Mucosa of descending colon (tissue), 3 donors: ENCODE data around the gene EMX1. TPM values are rescaled to one million over a fixed set of nuclear protein-coding genes. Genes with fewer than 3 reads are reported as not detected.

Experiments
- ATAC-seq: fragments of 200-7000 bp; cut with Tn5 transposase; one replicate; pipeline ENCODE4 v1.9.1; 2020; ENCODE audit warnings: mild to moderate bottlenecking, moderate library complexity
- DNase-seq, 3 donors: peaks; one replicate each; pipeline ENCODE4 v3.0.0-alpha.2; 2020
- H3K36me3 ChIP-seq: fragments of 200-600 bp; one replicate; pipeline ENCODE4 v1.8.0; 2021; ENCODE audit warnings: low read depth, mild to moderate bottlenecking
- H3K4me1 ChIP-seq: fragments of 200-600 bp; one replicate; pipeline ENCODE4 v1.8.0; 2021; ENCODE audit warnings: low read depth, mild to moderate bottlenecking
- H3K4me3 ChIP-seq: fragments of 200-600 bp; one replicate; pipeline ENCODE4 v1.8.0; 2021; ENCODE audit warnings: mild to moderate bottlenecking
- H3K9me3 ChIP-seq: fragments of 200-600 bp; one replicate; pipeline ENCODE4 v1.8.0; 2021; ENCODE audit warnings: mild to moderate bottlenecking
- CTCF ChIP-seq: fragments of 200-600 bp; IDR thresholded peaks from one replicate; pipeline ENCODE4 v1.8.0; 2022; ENCODE audit warnings: antibody characterized with exemption, mild to moderate bottlenecking
- intact Hi-C, 2 donors: fragments of 100-400 bp; cut with DNase I in 1 of 2; cut with micrococcal nuclease in 1 of 2; formaldehyde crosslinking; loops; one replicate each; pipeline versions ENCODE4 v1.11.0 to v1.11.1; 2022; cut with DNase I, micrococcal nuclease
- total RNA-seq, 3 donors: library from RNA; stranded (reverse); fragmentation: NEBNext Ultra II Directional in 2 of 3; extraction: Animal tissue kit (Norgen Biotek cat#: 25700) in 2 of 3; gene quantifications; one replicate each; pipeline versions ENCODE4 v1.2.1 to v1.2.4, GENCODE V29; 2021 to 2023
- donor health status: DM: no; HTN: no; CAD: no; lungs with moderate emphysema.
- donor health status: DM: no; HTN: no; CAD: no.
- donor health status: DM: no; HTN: yes; CAD: no.

The EMX1 gene
- total RNA-seq, 3 donors from 2014 or later = 0.96 to 3.6 (median 1.6) TPM

- H3K4me3 ChIP-seq = no peak overlapping the region
- no peaks in the 10 kb centered on the region for H3K9me3 ChIP-seq
- intact Hi-C loops = no loop called here
- no peaks in the 10 kb centered on the region for H3K36me3 ChIP-seq
- TF ChIP-seq CTCF = no peak
- ATAC-seq (no peak), DNase-seq (no peak)
- peaks cover 14% of the 10 kb centered on the region for H3K4me1 ChIP-seq
Observed at GRCh38 chr2:72925328-72925943, 8.1 kb downstream of the EMX1 start.

GRCh38 chr2:72926368-72926767, 9.0 kb downstream of the EMX1 start:
- intact Hi-C loops = no loop called here
- TF ChIP-seq CTCF = no peak
- DNase-seq (no peak), ATAC-seq (no peak)
- Histone ChIP-seq H3K9me3 (no peaks in the 10 kb centered on the region), H3K4me3 (no peak overlapping the region), H3K36me3 (no peaks in the 10 kb centered on the region), H3K4me1 (peaks cover 14% of the 10 kb centered on the region)

- no peak for DNase-seq
- intact Hi-C loops = no loop called here
- no peak overlapping the region for H3K4me3 ChIP-seq
- no peak for TF ChIP-seq CTCF
- H3K4me1 ChIP-seq = peaks cover 14% of the 10 kb centered on the region
- no peak for ATAC-seq
- H3K9me3 ChIP-seq = no peaks in the 10 kb centered on the region
- no peaks in the 10 kb centered on the region for H3K36me3 ChIP-seq
Observed at GRCh38 chr2:72926811-72927465, 9.6 kb downstream of the EMX1 start.

- intact Hi-C loops = no loop called here
- ATAC-seq = peak; percentile 21
- DNase-seq = no peak
- H3K4me3 ChIP-seq = no peak overlapping the region
- TF ChIP-seq CTCF = no peak
- H3K36me3 ChIP-seq = no peaks in the 10 kb centered on the region
- H3K9me3 ChIP-seq = no peaks in the 10 kb centered on the region
- peaks cover 14% of the 10 kb centered on the region for H3K4me1 ChIP-seq
Observed at GRCh38 chr2:72927619-72928550, 10.6 kb downstream of the EMX1 start.

- no peak for ATAC-seq
- intact Hi-C loops = no loop called here
- Histone ChIP-seq H3K4me1 (peaks cover 10% of the 10 kb centered on the region), H3K9me3 (no peaks in the 10 kb centered on the region), H3K4me3 (no peak overlapping the region), H3K36me3 (no peaks in the 10 kb centered on the region)
- no peak for DNase-seq
- no peak for TF ChIP-seq CTCF
Observed at GRCh38 chr2:72929010-72929409, 11.7 kb downstream of the EMX1 start.
